HTR-8/SVneo (cell line): Measurements from ENCODE around the gene ZNF598.

Experiments used
- DNase-seq: peaks from one replicate; pipeline ENCODE4 v3.0.0; 2011; ENCODE audit warnings: low spot score, mixed read lengths; ENCODE audit not compliant: insufficient read length
- FAIRE-seq: peaks from 2 replicates; lab custom pipeline; 2011; peaks lifted over from hg19 to GRCh38; lab: Jason Lieb, UNC

The ZNF598 gene

GRCh38 chr16:2009791-2010510, at the start of gene ZNF598:
Gene ZNF598, minus strand, starts transcription at chr16:2009821.
- FAIRE-seq, result peak; percentile 88

GRCh38 chr16:2058872-2059271, 49.3 kb upstream of the ZNF598 start:
- DNase-seq (no peak), FAIRE-seq (no peak)

More at GRCh38 chr16:2009791-2010510, at the start of gene ZNF598:
- peak; percentile 92 for DNase-seq

GRCh38 chr16:2058420-2058819, 48.8 kb upstream of the ZNF598 start:
- FAIRE-seq (no peak), DNase-seq (no peak)

- DNase-seq (no peak), FAIRE-seq (no peak)
Measured at GRCh38 chr16:2057438-2057837, 47.8 kb upstream of the ZNF598 start.

GRCh38 chr16:2056681-2057407, 47.2 kb upstream of the ZNF598 start:
- DNase-seq, result no peak
- FAIRE-seq, result no peak

- DNase-seq, result no peak
- no peak for FAIRE-seq
Measured at GRCh38 chr16:2056077-2056476, 46.5 kb upstream of the ZNF598 start.

- FAIRE-seq (no peak), DNase-seq (no peak)
Measured at GRCh38 chr16:2054543-2055245, 45.1 kb upstream of the ZNF598 start.

- DNase-seq (no peak), FAIRE-seq (no peak)
Measured at GRCh38 chr16:2053897-2054296, 44.3 kb upstream of the ZNF598 start.

- FAIRE-seq (no peak), DNase-seq (no peak)
Measured at GRCh38 chr16:2053211-2053610, 43.6 kb upstream of the ZNF598 start.

GRCh38 chr16:2048116-2048543, 38.5 kb upstream of the ZNF598 start:
- DNase-seq (no peak), FAIRE-seq (no peak)

- DNase-seq (peak; percentile 98), FAIRE-seq (peak; percentile 95)
Measured at GRCh38 chr16:2047330-2048115, 37.9 kb upstream of the ZNF598 start, which contains the start of the genes NTHL1 and TSC2. Gene NTHL1, minus strand, starts transcription at chr16:2047834. Its CDS starts 11 bp downstream, at chr16:2047823. Gene TSC2, plus strand, starts transcription at chr16:2047985. Its CDS starts 631 bp downstream, at chr16:2048616.

- FAIRE-seq (no peak), DNase-seq (no peak)
Measured at GRCh38 chr16:2046893-2047329, 37.3 kb upstream of the ZNF598 start.

GRCh38 chr16:2045965-2046892, 36.6 kb upstream of the ZNF598 start:
- FAIRE-seq (no peak), DNase-seq (no peak)

- FAIRE-seq (no peak), DNase-seq (no peak)
Measured at GRCh38 chr16:2044541-2044940, 34.9 kb upstream of the ZNF598 start.

- FAIRE-seq, result no peak
- DNase-seq, result no peak
Measured at GRCh38 chr16:2043667-2044451, 34.2 kb upstream of the ZNF598 start.

- FAIRE-seq, result no peak
Measured at GRCh38 chr16:2042986-2043666, 33.5 kb upstream of the ZNF598 start.

GRCh38 chr16:2042171-2042985, 32.8 kb upstream of the ZNF598 start:
- DNase-seq (no peak), FAIRE-seq (no peak)

More at GRCh38 chr16:2042986-2043666, 33.5 kb upstream of the ZNF598 start:
- no peak for DNase-seq
